HG02884 (cell line): ENCODE data around the gene SGIP1.

ENCODE experiments used
- ATAC-seq: cut with Tn5 transposase; IDR thresholded peaks from one replicate; pipeline ENCODE4 v1.9.1; 2021; ENCODE audit warnings: mild to moderate bottlenecking, moderate library complexity; ENCODE audit not compliant: unreplicated experiment

The SGIP1 gene, protein sequence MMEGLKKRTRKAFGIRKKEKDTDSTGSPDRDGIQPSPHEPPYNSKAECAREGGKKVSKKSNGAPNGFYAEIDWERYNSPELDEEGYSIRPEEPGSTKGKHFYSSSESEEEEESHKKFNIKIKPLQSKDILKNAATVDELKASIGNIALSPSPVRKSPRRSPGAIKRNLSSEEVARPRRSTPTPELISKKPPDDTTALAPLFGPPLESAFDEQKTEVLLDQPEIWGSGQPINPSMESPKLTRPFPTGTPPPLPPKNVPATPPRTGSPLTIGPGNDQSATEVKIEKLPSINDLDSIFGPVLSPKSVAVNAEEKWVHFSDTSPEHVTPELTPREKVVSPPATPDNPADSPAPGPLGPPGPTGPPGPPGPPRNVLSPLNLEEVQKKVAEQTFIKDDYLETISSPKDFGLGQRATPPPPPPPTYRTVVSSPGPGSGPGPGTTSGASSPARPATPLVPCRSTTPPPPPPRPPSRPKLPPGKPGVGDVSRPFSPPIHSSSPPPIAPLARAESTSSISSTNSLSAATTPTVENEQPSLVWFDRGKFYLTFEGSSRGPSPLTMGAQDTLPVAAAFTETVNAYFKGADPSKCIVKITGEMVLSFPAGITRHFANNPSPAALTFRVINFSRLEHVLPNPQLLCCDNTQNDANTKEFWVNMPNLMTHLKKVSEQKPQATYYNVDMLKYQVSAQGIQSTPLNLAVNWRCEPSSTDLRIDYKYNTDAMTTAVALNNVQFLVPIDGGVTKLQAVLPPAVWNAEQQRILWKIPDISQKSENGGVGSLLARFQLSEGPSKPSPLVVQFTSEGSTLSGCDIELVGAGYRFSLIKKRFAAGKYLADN

DNA sequence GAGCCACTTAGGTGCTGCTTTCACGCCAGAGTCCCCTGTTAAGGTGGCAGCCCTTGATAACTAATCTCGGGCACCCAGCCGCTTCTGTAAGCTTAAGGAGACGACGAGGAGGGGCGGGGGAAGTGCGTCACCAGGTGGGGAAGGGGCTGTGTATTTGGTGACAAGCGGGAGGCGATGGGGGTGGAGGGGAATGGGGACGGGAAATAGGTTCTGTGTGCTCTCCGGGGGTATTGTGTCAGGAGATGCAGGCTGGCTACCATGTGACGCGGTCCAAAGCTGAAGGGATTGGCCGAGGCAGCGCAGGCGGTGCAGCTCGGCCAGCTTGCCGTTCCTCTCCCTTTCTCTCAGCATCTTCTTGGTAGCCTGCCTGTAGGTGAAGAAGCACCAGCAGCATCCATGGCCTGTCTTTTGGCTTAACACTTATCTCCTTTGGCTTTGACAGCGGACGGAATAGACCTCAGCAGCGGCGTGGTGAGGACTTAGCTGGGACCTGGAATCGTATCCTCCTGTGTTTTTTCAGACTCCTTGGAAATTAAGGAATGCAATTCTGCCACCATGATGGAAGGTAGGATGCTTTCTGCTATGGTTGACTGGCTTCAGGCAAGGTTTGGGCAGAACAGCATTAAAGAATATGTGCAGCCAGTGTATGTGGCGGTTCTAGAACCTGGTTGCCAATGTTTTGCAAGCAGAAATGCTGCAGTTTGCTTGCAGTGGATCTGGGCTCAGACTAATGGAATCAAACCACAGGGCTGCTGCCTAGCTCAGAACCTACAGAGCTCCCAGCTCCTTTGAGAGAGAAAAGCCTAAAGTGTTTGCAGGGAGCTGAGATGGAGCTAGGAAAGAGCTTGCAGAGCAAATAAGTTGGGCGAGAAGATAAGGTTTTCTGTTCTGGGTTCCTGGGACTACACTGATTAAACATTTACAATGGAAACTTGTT, at the start of gene SGIP1:
Gene SGIP1 (plus strand): TSS at position 350 of the 937 bp plus-strand sequence. CDS start 206 bp downstream, at position 556.
- no peak for ATAC-seq

DNA sequence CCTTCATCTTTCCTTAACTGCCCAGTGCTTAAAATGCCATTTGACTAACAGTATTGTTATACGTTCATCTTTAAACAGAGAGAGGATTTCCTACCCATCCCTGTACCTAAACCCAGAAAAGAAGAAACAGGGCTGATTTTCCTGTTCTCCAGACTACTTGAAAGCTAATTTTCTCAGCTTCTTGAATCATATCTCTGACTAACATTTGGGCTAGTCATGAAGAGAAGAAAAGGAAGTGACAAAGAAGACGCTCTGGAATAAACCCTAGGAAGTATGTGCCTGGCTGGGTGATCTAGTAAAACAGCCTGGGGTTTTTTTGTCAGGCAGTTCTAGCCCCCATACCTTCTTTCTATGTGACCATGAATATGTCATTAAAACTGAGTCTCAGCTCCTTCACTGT, 44.8 kb upstream of the SGIP1 start:
- no peak for ATAC-seq

DNA sequence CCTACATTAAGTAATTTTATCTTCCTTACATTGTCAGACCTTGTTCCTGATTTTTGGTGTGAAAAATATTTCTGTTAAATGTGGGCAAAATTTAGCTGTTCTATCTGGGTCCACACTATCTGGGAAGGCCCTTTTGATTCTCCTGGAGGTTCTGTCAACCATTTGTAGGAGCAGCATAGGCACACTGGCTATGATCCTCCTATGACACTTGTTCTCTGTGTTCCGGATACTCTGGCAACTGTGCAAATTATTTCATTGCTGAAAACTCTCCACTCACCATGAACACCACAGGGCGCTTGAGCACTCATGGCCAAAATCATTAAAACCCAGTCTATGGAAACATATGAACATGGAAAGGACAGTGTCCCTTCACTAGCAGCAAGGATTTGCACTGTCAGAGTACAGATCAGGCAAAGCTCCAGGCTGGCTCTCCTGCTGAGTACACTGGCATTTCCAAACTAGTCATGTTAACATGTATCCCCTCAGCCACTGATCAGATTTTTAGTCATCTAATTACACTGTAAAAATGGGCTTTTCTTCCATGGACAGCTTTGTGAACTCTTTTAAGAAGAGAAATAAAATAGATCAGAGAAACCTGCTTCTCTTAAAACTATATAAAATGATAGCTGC, 43.9 kb upstream of the SGIP1 start:
- no peak for ATAC-seq

DNA sequence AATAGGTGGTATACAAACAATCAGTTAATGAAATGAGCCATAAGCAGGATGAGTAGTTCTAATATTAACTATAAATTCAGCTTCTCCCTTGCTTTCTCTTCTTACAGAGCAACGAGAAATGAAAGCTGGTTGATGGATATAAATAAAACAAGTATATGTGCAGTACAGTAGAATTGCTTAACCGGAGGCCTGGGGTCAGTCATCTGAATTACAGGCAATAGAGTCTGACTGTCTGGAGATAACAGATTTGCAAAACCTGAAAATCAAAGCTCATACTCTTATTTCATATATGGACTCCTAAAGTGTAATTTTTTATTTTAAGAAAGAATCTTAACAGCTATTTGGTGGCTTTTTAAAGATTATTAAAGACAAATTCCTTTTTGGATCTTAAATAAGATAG, 43.1 kb upstream of the SGIP1 start:
- peak; percentile 67 for ATAC-seq

DNA sequence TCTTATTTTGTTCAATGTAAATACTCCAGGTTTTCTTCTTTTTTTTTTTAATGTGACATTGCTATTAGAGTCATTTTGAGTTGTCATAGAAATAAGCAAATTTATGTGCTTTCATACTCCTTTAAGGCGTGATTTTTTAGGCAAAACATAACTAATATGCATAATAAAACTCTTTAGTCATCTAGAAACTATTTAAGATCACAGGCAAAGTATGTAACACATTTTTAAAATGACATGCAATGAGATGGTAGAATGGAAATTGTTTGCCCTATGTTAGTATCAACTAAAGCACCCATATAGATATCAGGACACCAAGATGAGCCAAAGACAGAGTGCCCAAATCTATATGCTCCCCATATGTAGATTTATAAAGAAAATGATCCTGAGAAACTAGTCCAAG, 41.5 kb upstream of the SGIP1 start:
- ATAC-seq = no peak

DNA sequence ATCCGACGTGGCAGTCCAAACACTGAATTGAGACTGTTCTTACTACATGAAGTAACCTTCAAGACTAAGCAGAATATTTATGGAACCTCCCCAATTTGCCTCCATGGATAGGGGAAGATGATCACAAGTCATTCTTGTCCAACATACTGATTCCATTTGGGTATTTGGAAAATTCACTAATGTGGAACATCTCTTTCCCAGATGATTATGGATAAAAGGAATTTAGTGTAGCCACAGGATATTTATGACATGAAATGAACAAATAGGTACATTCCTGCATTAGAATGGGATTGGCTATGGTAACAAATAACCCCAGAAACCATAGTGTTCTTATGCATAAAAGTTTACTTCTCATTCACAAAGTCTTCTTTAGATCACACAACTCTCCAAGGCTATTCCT, 40.2 kb upstream of the SGIP1 start:
- no peak for ATAC-seq

DNA sequence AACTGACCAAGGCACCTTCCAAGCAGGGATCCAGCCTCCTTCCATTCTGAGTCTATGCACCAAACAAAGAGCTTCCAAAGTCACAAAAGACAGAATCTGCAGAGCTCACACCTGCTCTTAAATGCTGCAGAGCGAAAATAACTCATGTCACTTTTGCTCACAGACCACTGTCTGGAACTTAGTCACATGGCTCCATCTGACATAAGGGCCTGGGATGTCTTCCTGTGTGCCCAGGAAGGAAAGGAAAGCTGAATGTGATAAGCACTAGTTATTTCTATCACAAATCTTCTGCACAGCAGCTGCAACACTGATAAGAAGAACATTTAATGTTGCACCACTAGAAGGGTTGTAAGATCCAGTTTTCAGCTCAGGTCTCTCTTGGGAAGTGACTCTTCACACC, 39.5 kb upstream of the SGIP1 start:
- no peak for ATAC-seq

DNA sequence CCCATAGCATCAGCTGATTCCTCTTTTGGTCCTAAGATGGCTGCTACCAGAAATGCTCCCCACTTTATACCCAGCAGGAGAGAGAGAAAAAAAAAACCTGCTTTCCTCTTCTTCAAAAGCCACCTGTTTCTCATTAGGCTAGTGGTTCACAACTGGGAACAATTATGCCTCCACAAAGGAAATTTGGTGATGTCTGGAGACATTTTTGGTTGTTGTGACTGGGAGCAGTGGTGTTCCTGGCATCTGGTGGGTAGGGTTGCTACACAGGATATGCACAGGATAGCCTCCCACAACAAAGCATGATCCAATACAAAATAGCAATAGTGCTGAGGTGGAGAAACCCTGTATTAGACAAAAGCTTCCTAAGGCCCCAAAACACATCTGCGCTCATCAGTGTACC, 38.5 kb upstream of the SGIP1 start:
- ATAC-seq = no peak

DNA sequence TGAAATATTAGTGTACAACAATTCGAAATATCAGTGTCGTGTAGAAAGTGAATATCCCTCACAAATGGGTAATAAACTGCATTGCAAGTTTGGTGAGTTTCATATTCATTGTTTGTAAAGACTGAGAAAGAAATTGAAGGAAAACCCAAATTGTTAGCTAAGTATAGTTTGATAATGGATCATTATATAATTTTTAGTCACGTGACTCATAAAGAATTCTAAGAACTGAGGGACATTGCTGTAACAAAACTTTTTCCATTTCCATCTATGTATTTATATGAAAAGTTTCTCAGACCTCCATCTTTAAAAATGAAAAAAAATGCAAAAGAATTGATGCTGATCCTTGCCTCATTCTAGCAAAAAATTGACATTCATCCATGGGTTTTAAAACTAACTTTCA, 36.0 kb upstream of the SGIP1 start:
- no peak for ATAC-seq

DNA sequence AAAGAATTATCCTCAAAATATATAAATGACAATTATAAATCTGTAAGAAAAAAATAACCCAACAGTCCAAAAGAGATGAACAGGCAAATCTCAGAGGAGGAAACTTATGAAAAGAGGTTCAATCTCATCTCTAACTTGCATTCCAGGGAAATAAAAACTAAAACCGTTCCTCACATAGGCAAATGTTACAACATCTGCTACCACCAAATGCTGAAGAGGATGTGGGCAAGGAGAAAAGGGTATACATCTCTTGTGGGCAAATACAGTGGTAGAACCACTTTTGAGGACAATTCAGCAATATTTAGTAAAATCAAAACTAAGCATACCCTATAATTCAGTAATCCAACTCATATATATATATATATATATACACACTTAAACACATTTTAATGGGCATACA, 33.7 kb upstream of the SGIP1 start:
- ATAC-seq = no peak

DNA sequence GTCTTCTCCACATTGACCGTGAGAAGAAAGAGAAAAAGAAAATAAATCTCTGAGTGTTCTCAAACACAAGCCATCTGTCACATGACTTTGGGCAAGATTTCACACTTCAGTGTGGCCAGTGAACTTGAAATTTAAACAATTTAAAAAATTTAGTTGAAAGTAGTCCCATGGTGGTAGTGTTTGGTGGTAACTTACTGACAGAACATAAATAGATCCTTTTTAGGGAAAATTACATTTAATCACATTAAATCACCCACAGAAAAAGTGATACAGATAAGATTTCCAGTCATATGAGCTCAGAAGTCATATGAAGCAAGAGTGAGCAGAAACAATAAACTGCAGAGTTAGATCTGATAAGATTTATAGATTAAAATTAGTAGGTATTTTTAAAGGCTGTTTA, 31.9 kb upstream of the SGIP1 start:
- no peak for ATAC-seq

DNA sequence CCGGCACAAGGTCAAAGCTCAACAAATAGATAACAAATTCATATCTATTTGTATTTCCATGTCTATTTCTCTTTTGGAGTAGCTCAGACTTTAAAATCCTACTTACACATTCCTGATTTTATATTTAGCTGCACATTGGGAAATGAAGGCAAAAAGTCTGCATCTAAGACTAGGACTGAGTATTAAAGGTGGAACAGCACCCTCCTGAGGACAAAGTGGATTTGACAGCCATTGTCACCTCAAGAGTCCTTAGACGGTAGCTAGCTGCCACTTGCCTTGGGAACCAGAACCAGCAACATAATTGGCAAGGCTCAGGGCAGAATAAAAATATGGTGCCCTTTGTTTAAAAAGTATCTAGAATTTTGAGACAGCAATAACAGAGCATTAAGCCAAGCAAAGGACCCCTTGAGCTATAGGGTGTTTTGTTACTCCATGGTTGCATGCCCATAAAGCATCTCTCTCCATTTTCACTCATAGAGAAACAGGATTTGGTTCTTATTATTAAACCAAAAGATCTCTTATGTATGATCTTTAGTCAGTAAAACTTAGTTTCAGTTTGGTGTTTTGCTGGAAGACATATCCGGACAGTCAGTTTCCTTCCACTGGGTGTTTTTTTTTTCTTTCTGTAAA, 30.0 kb upstream of the SGIP1 start:
- peak; percentile 95 for ATAC-seq

DNA sequence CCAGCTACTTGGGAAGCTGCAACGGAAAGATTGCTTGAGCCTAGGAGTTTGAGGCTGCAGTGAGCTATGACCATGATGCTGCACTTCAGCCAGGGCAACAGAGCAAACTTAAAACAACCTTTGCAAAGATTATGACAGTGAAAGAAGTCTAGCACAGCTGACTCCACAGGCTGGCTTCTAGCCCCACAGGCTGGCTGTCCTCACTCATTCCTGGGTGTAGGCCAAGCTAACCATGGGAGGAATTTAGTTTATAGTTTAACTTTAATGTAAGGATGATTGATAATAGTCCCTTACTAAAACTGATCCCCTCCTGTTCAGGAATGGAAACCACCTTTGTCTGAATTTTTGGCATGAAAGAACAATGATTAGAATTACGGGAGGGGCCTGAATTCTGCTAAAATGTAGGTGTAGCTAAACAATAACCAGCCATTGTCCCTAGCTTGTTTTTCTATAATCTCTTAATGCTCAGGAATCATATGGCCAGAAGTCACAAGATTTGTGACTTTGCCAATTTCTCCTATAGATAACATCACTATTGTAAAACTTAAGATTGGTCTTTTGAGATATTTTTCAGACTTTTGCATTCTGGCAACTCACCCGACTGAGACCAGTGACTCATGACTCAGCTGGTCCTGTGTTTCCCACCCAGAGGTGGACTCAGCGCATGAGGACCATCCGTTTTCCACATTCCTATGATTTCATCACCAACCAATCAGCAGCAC, 28.1 kb upstream of the SGIP1 start:
- ATAC-seq = no peak

DNA sequence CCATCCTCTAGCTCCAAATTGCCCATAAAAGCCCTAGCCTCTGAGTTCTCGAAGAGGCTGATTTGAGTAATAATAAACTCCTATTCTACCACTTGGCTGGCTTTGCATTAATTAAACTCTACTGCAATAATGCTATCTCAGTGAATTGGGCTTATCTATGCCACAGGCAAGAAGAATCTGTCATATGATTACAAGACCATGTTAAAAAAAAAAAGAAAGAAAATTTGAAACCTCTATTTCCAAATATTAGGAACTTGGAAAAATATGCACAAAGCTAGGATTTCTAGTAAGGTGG, 27.6 kb upstream of the SGIP1 start:
- no peak for ATAC-seq

DNA sequence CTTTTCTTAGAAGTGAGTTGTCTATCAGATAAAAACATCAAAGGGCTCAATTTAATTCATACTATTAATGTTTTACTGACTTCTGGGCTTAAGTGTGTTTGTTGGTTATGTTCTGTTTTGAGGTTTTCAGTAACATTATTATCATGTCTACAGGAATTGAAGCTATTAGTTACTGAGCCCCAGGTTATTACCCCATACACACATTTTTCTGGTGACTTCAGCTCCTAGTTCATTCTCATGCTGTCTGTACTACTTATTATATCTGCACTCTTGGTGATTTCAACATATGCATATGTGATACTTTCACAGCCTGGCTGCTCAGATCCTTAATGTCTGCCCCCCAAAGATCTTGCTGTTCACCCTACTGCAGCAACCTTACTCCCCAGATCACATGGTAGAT, 27.0 kb upstream of the SGIP1 start:
- no peak for ATAC-seq

DNA sequence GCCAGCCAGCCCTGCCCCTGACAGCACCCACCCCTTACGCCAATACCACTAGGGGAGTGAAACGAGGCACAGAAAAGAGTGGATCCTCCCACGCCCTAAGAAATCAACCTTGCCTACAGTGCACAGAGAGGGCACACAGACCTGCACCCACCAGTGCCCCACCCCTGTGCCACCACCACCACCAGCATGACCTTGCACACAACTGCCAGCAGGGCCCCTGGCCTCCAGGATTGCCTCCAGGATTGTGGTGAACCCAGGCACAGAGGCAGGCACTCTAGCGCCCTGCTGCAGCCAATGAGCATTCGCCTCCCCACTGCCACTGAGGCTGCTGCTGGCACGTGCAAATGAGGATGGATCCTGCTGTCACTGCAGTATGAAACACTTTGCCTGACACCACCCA, 23.5 kb upstream of the SGIP1 start:
- no peak for ATAC-seq

DNA sequence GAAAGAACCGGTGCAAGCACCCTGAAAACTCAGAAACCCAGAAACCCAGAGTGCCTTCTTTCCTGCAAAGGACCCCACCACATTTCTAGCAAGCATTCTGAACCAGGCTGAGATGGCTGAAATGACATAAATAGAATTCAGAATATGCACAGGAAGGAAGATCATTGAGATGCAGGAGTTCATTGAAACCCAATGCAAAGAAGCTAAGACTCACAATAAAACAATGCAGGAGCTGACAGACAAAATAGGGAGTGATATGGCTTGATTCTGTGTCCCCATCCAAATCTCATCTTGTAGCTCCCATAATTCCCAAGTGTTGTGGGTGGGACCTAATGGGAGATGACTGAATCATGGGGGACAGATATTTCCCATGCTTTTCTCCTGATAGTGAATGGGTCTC, 22.8 kb upstream of the SGIP1 start:
- no peak for ATAC-seq

DNA sequence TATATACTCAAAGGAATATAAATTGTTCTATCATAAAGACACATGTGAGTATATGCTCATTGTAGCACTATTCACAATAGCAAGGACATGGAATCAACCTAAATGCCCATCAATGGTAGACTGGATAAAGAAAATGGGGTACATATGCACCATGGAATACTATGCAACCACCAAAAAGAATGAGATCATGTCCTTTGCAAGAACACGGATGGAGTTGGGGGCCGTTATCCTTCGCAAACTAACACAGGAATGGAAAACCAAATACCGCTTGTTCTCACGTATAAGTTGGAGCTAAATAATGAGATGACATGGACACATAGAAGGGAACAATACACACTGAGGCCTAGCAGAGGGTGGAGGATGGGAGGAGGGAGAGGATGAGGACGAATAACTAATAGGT, 16.0 kb upstream of the SGIP1 start:
- ATAC-seq = no peak

DNA sequence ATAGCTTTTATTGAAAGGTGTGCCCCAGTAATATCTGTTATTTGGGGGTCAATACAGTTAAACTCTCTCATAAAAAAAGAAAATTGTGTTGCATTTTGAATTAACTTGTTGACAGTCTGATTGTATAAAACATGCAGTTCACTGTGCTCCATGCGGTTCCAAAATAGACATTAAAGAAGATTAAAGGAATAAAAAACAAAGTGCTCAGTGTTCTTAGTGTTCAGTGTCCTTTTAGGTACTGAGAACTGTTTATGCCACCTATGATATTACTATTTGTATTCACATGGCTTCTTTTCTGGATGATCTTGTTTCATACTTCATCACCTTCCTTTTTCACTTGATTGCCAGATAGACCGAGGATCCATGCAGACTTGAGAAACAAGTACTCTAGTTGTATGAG, 15.3 kb upstream of the SGIP1 start:
- no peak for ATAC-seq

DNA sequence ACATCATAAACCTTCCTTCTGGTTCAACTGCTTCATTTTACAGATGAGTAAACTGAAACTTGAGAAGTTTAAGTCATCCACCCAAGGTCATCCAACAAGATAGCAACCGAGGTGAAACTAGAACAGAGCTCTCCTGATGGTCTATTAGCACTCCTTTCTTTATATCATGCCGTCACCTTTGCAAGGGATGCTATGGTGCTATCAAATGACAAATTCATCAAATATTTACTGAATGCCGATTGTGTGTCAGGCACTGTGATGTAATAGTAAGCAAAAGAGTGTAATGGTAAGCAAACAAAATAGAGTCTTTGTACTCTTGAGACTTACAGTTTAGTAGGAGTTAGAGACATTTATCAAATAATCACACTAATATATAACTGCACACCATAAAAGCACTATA, 14.0 kb upstream of the SGIP1 start:
- ATAC-seq = no peak
